ENCODE data around the gene TNFRSF14. TPM values are rescaled to one million over a fixed set of nuclear protein-coding genes. Genes with fewer than 3 reads are reported as not detected.

Gene TNFRSF14
- total RNA-seq, 4 donors from 2014 or later, result 36.3 to 47.5 (median 46.7) TPM

DNA sequence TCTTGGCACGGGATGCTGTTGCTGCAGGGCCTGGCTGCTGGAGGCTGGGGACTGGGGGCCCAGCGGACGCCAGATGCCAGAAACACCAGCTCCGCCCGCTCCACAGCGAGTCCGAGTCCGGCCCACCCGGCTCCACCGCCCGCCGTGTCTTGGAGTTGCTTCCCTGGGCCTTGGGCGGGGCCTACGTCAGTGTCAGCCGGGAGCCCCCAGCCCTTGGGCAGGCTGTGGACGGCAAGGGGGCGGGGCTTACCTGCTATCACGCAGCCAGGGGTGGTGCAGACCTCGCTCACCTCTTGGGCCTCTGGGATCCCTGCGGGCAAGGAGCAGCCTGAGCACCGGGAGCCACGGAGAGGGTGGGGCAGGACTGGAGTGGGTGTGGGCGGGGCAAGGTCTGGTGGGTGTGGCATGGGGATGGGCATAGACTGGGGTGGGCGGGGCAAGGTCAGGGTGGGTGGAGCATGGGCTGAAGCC, 54.9 kb downstream of the TNFRSF14 start:
- intact Hi-C loops (cut with DNase I), result no loop called here
- Histone ChIP-seq H3K27ac (no peak overlapping the region), H3K27me3 (no peaks in the 10 kb centered on the region), H3K4me1 (peaks cover 7 to 26% of the 10 kb centered on the region in 2 donors), H3K36me3 (no peaks in the 10 kb centered on the region), H3K9me3 (no peaks in the 10 kb centered on the region), H3K4me3 (replicated peaks in 1 of 3) (no peak overlapping the region)
- DNase-seq, result peak; percentile 22 to 36
- no peak for TF ChIP-seq POLR2A (IDR thresholded peaks at IDR 0.05)
- TF ChIP-seq, protein P1, sequence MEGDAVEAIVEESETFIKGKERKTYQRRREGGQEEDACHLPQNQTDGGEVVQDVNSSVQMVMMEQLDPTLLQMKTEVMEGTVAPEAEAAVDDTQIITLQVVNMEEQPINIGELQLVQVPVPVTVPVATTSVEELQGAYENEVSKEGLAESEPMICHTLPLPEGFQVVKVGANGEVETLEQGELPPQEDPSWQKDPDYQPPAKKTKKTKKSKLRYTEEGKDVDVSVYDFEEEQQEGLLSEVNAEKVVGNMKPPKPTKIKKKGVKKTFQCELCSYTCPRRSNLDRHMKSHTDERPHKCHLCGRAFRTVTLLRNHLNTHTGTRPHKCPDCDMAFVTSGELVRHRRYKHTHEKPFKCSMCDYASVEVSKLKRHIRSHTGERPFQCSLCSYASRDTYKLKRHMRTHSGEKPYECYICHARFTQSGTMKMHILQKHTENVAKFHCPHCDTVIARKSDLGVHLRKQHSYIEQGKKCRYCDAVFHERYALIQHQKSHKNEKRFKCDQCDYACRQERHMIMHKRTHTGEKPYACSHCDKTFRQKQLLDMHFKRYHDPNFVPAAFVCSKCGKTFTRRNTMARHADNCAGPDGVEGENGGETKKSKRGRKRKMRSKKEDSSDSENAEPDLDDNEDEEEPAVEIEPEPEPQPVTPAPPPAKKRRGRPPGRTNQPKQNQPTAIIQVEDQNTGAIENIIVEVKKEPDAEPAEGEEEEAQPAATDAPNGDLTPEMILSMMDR (IDR thresholded peaks at IDR 0.05), result no peak
- 10 to 20% methylated on average over 3 to 9 of the region's 24 CpGs for WGBS, 2 donors

DNA sequence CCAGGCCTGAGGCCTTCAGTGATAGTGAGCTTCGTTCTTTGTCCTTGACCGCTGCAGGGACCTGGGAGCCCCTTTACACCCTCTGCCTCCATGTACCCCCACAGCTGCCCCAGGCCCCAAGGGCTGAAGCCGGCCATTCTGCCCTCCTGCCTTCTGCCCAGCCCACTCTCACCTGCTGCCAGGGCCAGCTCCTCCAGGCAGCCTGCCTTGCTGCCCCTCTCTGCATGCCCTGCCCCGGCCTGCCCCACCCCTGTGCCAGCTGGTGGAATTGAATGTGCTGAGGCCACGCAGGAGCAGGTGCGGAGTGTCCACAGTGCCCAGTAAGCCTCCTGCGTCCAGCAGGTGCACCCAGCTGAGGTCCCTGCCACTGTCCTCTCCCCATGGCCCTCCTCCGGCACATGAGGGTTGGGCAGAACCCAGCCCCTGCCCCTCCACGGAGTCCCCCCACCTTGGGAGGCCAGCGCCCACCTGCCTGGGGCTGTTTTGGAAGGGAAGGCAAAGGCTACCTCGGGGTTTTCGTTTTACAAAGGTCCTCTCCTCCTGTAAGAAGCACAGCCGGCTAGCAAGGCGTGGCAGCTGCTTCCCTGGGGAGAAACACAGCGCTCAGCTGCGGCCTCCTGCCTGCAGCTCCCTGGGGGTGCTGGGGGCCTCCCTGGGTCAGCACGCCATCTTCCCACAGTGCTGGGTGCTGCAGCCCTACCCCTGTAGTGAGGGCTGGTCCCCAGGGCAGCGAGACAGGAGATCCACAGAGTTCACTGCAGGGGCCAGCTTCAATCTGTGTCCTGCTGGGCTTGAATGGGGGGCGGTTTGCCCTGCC, 55.7 kb downstream of the TNFRSF14 start:
- Histone ChIP-seq H3K4me1 (peaks cover 0 to 18% of the 10 kb centered on the region in 2 donors), H3K9me3 (no peaks in the 10 kb centered on the region), H3K4me3 (replicated peaks in 1 of 3) (no peak overlapping the region), H3K36me3 (no peaks in the 10 kb centered on the region), H3K27me3 (no peaks in the 10 kb centered on the region), H3K27ac (no peak overlapping the region)
- peak in 1 of 2 donors; percentile 0 for DNase-seq
- TF ChIP-seq POLR2A (IDR thresholded peaks at IDR 0.05), result no peak
- TF ChIP-seq, protein P1 (IDR thresholded peaks at IDR 0.05), result no peak
- intact Hi-C loops (cut with DNase I), result no loop called here
- WGBS, 2 donors, result 87% methylated on average over 8 to 12 of the region's 19 CpGs

GRCh38 chr1:2612591-2613365, 56.6 kb downstream of the TNFRSF14 start:
- H3K4me1 ChIP-seq, result peaks cover 0 to 10% of the 10 kb centered on the region in 2 donors
- no peak overlapping the region for H3K4me3 ChIP-seq (replicated peaks in 1 of 3)
- H3K36me3 ChIP-seq, result no peaks in the 10 kb centered on the region
- intact Hi-C loops (cut with DNase I), result no loop called here
- H3K27me3 ChIP-seq, result no peaks in the 10 kb centered on the region
- peak in 1 of 2 donors; percentile 1 for DNase-seq
- no peak overlapping the region for H3K27ac ChIP-seq
- TF ChIP-seq, protein P1 (IDR thresholded peaks at IDR 0.05), result no peak
- no peak for TF ChIP-seq POLR2A (IDR thresholded peaks at IDR 0.05)
- WGBS, 2 donors, result 90 to 91% methylated on average over 8 to 11 of the region's 11 CpGs
- H3K9me3 ChIP-seq, result no peaks in the 10 kb centered on the region

Other genes with a start within 250 kb of the TNFRSF14 start
- gene MORN1, start 164.8 kb upstream of the TNFRSF14 start, total RNA-seq, result 10 to 100 TPM; 23.3 to 45.3 (median 33.8) TPM
- 100 to 1,000 TPM in 1 of 4 donors, 10 to 100 TPM in 3; 73.5 to 101 (median 83.7) TPM for gene RER1, start 164.5 kb upstream of the TNFRSF14 start, total RNA-seq
- gene PEX10, start 143.8 kb upstream of the TNFRSF14 start, total RNA-seq, result 10 to 100 TPM; 25.0 to 35.2 (median 33.5) TPM
- gene PLCH2, start 80.1 kb upstream of the TNFRSF14 start, total RNA-seq, result 1 to 10 TPM in 2 of 4 donors, under 1 TPM in 2; 0.29 to 2.2 (median 0.76) TPM
- 10 to 100 TPM; 29.3 to 39.9 (median 38.0) TPM for gene PANK4, start 29.8 kb upstream of the TNFRSF14 start, total RNA-seq
- gene HES5, start 26.1 kb upstream of the TNFRSF14 start, total RNA-seq, result not detected
- gene PRXL2B, start 30.4 kb downstream of the TNFRSF14 start, total RNA-seq, result 10 to 100 TPM; 14.6 to 24.7 (median 18.0) TPM
- 1 to 10 TPM in 2 of 4 donors, under 1 TPM in 1, not detected in 1; 0.98 to 2.5 (median 2.0) TPM for gene MMEL1, start 76.6 kb downstream of the TNFRSF14 start, total RNA-seq
- 1 to 10 TPM in 3 of 4 donors, under 1 TPM in 1; 0.81 to 2.2 (median 1.9) TPM for gene TTC34, start 245.3 kb downstream of the TNFRSF14 start, total RNA-seq